Stimulated activated CD8-positive, alpha-beta memory T cell treated with anti-CD3 and anti-CD28 coated beads, Interleukin-7, amount 100 ng/mL, for 1 hour (primary cell): ENCODE measurements around the gene FOXK2.
A peak's percentile ranks its signal among the peaks of the same experiment; 100 is the strongest.

Experiments
- DNase-seq, 2 donors: peaks; one replicate each; pipeline ENCODE4 v3.0.0-alpha.2; 2020; ENCODE audit warnings: low read depth in 2 of 2

FOXK2 gene

GRCh38 chr17:82639628-82640027 lies 120.1 kb downstream of the FOXK2 start:
- DNase-seq = no peak

GRCh38 chr17:82640036-82640435 lies 120.5 kb downstream of the FOXK2 start:
- no peak for DNase-seq

GRCh38 chr17:82642022-82642421 lies 122.5 kb downstream of the FOXK2 start:
- no peak for DNase-seq

GRCh38 chr17:82644148-82644547 lies 124.6 kb downstream of the FOXK2 start:
- DNase-seq = no peak

- DNase-seq = no peak
Measured at GRCh38 chr17:82645516-82645915, 126.0 kb downstream of the FOXK2 start.

DNA sequence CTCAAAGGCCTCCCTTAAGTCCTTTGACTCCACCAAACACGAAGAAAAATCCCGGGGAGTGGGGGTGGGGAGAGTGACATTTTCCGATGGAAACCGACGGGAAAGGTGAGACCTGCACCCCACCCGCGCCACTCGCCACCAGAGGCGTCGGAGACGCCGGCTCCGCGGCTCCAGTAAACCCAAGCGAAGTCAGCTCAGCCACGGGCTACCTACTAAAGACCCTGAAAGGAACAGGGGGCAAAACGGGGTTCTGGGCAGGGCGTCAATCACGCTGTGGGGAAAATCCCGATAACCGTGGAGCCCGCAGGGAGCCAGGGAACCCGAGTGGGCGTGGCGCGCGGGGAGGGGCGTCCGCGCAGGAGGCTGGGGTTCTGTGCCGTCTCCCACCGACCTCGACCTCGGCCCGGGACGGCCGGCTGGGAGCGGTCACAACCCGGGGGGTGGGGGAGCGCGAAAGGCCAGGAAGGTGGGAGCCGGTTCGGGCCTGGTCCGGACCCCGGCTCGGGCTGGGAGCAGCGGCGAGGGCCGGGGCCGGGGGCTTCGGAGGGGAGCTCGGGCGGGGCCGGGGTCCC lies 128.1 kb downstream of the FOXK2 start:
- DNase-seq = peak in 1 of 2 donors; percentile 9

DNA sequence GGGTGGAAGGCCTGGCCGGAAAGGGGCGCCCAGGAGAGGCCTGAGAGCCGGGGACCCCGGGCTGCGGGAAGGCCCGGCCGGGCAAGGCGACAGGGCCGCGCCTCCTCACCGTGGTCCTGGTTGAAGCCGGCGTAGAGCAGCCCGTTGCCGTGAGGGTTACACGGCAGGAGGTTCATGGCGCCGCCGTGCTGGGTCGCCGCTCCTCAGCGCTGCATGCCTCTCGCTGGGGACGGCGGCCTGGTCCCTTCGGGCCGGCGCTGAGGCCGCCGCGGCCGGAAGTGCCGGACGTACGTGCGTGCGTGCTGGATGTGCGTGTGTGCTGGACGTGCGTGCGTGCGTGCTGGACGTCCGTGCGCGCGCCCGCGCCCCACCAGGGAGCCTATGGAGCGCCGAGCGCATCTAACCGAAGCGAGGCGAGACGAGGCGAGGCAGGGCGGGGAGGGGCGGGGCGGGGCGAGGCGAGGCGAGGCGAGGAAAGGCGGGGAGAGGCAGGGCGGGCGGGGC lies 128.7 kb downstream of the FOXK2 start, which contains the start of gene WDR45B:
Gene WDR45B, minus strand, starts transcription at position 280 of the 504 bp plus-strand sequence. Its CDS starts 104 bp downstream, at position 176.
- peak; percentile 64 to 76 for DNase-seq

GRCh38 chr17:82648742-82649331 lies 129.3 kb downstream of the FOXK2 start:
- peak in 1 of 2 donors; percentile 16 for DNase-seq

DNA sequence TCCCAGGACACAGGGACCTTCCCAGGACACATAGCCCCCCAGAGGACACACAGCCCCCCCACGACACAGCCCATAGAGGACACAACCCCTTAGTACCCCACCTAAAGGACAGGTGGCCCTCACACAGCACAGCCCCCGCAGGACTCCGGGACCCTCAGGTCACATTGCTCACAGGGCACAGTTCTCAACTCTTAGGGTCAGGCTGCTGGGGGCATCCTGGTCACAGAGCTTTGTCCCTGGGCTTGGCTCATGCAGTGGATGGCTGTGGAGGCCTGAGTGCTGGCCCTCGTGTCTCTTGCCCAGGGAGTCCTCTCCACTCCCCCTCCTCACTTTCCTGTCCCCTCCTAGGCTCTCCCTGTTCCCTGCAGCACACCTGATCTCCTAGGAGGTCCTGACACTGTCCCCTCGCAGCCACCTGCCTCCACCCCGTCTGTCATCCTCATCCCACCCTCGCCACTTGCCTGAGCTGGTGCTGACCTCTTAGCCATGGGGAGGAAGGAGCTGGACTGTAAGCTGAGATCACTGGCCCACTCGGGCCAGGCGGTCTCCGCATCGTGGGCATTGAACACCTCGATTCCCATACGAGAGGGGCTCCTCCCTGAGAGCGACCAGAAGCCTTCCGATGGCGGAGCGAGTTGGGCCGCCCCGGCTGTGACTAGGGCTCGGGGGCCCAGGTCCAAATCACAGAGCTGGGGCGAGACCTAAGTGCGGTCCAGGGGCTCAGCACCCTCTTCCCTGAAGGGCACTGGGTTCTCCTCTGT lies 130.1 kb downstream of the FOXK2 start:
- no peak for DNase-seq

DNA sequence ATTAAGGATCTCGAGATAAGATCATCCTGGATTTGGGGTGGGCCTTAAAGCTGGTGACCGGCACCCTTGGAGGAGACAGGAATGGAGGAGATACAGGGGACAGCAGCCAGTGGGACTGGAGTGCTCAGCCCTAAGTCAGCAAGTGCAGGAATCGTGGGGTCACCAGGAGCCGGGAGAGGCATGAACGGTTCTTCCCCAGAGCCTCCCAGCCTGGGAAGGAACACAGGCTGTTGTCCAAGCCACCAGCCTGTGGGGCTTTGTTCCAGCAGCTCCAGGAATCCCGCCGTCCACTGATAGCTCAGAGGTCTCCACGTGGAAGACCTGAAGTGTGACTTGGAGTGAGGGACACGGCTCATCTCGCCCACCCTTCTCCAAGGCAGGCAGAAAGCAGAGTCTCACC lies 131.2 kb downstream of the FOXK2 start:
- DNase-seq = no peak

DNA sequence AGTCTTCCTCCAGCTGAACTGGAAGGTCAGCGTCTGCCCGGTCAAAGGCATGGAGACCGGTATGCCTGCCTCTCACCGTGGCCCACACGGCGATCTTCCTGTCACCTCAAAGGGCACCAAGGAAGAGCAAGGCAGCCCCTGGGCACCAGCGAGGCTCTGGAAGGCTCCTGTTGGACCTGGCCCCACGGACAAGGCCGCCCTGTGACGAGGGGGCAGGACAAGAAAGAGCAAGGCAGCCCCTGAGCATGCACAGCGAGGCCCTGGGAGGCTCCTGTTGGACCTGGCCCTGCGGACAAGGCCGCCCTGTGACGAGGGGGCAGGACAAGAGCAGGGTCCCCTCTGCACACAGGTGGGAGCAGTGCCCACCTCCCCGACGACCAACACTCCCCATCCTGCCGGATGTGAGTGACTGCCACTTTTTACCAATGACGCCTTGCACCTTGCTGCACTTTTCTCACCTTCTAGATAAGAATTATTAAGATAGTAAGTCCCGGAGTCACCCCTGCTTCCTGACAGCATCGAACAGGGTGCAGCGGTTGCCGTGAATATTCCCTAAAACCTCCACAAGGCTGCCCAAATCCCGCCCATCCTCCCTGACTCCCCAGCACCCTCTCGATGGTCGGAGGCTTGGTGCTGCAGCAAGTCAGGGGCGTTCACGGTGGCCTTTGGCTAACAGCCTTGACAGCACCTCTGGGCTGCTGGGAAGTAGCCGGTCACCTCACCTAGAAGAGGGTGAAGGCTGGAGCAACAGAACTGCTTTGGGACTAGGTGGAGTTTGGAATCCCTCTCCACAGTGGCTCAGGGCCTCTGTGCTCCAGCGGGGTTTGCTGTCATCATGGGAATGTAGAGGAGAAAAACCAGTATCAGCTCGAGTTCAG lies 134.4 kb downstream of the FOXK2 start:
- DNase-seq = no peak
